Measurements from ENCODE around the gene SLF2.

- no peak for TF ChIP-seq CTCF (IDR thresholded peaks at IDR 0.05 in 8 of 11, conservative IDR thresholded peaks at IDR 0.05 in 3 of 11)
- peak; percentile 92 to 93 (median 93) for TF ChIP-seq POLR2AphosphoS5 (IDR thresholded peaks at IDR 0.05)
Observed at GRCh38 chr10:100986952-100987684, 74.4 kb downstream of the SLF2 start, which contains the start of the genes MRPL43 and TWNK.
